HG03196 (cell line): ENCODE measurements around the gene GRID2IP.

Experiments
- ATAC-seq: cut with Tn5 transposase; IDR thresholded peaks from one replicate; pipeline ENCODE4 v1.9.1; 2021; ENCODE audit not compliant: unreplicated experiment

Gene GRID2IP

DNA sequence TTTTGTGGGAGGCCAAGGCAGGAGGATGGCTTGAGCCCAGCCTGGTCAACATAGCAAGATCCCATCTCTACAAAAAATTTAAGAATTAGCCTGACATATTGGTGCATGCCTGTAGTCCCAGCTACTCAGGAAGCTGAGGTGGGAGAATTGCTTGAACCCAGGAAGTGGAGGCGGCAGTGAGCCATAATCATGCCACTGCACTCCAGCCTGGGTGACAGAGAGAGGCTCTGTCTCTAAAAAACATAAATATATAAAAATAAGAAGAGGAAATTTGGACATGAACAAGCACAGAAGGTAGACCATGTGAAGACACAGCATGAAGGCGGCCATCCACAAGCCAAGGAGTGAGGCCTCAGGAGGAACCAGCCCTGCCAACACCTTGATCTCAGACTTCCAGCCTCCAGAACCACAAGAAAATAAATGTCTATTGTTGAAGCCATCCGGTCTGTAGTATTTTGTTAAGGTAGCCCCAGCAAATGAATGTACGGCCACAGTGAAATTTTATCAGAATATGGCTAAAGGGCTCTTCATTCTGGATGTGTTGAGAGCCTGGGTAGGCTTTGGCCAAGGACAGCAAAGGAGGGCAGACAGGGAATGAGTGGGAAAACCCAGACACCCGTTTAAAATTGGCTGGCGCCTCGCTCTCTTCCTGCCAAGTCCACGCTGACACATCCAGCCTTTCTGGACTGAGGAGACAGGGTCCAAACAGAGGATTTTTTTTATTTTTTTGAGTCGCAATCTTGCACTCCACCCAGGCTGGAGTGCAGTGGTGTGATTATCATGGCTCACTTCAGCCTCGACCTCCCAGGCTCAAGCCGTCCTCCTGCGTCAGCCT is 12.9 kb upstream of the GRID2IP start:
- no peak for ATAC-seq

DNA sequence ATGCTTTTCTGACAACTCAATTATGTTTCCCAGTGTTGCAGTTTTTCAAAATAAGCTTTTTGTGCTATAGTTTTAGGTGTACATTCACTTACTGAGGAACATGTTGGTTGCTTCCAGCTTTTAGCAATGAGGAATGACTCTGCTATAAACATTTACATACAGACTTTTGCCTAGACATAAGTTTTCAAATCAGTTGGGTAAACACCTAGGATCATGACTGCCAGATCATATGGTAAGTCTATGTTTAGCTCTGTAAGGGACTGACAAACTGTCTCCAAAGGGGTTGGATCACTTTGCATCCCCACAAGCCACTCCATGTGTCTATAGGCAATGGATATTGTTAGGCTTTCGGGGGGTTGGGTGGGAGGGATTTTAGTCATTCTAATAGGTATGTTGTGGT is 10.8 kb upstream of the GRID2IP start:
- ATAC-seq = no peak

DNA sequence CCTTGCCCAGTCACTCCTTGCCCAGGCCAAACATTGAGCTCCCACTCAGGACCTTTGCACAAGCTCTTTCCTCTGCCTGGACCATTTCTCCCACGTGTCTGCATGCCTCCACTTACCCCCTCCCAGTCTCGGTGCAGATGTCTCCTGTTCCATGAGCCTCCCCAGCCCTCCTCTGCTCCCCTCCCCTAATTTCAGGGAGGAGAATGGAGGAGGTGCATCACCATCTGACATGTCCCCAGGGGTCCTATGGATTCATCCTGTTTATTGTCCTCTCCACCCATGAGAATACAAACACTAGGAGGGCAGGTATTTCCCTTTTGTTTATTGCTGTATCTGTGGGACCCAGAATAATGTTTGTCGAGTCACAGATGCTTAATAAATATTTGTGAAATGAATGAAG is 8.6 kb upstream of the GRID2IP start:
- no peak for ATAC-seq

DNA sequence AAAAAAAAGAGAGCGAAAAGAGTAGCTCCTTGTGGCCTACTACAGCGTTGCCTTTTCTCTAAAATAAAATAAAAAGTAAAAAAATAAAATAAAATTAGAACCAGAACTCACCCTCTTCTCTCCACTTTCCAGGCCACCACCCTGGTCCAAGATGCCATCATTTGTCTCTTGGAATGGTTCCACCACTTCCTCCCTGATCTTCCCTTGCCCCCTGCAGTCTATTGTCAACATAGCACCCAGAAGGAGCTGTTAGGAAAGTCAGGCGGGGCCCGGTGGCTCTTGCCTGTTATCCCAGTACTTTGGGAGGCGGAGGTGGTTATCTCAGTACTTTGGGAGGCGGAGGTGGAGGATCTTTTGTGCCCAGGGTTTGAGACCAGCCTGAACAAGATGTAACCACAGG is 7.6 kb upstream of the GRID2IP start:
- no peak for ATAC-seq

DNA sequence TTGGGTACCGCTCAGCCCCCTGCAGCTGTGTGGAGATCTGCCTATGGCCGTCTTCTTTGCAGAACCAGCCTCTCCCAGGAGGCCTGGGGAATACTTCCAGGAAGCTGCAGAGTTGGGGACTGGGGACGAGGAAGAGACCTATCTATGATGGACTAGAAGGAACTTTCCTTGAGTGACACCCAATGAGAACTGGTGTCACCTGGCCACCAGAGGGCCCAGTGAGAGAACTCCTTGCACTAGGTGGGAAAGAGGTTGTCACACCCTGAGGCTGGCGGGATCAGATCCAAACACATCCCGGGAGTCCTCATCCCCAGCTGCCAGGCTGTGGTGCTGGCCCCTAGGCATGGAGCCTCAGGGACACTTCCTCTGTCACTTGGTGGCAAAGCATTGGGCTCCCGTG is 4.9 kb upstream of the GRID2IP start:
- ATAC-seq = no peak

DNA sequence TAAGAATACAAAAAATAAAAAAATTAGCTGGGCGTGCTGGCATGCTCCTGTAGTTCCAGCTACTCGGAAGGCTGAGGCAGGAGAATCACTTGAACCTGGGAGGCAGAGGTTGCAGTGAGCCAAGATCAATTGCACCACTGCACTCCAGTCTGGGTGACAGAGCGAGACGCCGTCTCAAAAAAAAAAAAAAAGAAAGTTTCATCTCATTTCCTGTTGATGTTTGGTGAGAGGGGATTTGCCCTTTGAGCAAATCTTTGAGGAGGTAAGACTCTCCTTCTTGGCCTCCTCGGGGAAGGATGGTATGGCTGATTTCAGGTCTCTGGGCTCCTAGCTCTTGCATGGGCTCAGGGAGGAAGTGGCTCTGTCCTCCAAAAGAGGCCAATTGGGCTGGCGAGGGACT is 3.6 kb upstream of the GRID2IP start:
- no peak for ATAC-seq

DNA sequence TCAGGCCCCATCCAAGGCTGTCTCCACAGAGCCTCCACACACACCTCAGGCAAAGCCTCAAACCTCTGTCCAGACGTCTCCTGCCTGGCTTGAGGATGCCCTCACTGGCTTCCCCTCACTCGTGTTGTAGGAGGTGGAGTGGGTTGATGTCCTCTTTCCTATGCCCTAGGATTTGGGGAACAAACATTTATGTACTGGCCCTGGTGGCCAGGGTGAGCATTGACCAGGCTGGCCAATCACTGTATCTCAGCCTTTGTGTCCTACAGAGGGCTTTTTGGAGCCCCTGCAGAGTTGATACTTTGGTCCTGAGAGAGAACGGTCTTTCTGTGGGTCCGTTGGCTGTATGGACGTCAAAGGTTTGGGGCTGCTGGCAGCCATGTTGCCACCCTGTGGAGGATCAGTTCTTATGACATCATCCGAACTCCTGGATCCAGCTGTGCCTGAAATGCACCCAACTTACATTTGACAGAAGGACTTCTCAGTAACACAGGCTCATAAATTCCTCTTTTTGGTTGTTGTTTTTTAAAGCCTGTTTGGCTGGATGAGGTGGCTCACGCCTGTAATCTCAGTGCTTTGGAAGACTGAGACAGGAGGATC is 2.3 kb upstream of the GRID2IP start:
- no peak for ATAC-seq

DNA sequence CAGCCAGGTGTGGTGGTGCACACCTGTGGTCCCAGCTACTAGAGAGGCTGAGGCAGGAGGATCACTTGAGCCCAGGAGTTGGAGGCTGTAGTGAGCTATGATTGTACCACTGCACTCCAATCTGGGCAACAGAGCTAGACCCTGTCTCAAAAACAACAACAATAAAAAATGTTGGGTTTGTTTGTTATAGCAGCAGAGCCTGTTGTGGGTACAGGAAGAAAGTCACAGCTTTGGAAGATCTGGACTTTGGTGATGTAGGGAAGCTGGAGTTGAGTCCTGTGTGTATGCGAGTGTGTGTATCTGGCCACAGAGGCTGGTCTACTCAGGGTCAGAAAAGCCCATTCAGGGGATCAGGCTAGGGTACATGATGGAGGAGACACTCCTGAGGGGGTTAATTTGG is 3.9 kb downstream of the GRID2IP start:
- no peak for ATAC-seq

DNA sequence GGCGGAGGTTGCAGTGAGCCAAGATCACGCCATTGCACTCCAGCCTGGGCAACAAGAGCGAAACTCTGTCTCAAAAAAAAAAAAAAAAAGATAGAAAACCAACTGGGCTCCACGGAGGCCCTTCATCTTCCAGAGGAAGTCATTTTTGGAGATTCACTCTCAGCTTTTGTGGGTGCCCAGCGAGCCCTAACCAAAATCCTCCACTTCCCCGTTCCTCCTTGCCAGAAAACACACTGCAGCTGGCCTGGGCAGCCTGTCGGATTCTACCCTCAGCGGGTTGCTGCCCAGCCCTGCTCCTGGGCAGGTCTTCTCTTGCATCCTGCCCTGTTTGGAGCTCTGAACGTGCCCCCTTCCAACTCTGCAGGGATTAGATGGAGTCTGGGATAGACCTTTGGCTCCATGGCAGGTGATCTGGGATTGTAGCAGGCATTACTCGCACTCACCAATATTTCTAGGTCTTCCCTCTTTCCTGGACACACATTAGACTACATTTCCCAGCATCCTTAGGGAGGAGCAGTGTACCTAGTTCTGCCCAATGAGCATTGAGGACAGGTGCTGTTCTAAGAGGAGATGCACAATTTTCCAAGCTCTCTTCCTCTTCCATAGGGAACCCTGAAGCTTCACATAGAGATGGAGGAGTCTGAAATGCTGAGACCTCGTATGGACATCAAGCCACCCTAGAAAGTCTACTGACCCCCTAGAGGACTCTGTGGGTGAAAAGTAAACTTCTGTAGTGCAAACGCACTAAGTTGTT is 4.6 kb downstream of the GRID2IP start:
- no peak for ATAC-seq

DNA sequence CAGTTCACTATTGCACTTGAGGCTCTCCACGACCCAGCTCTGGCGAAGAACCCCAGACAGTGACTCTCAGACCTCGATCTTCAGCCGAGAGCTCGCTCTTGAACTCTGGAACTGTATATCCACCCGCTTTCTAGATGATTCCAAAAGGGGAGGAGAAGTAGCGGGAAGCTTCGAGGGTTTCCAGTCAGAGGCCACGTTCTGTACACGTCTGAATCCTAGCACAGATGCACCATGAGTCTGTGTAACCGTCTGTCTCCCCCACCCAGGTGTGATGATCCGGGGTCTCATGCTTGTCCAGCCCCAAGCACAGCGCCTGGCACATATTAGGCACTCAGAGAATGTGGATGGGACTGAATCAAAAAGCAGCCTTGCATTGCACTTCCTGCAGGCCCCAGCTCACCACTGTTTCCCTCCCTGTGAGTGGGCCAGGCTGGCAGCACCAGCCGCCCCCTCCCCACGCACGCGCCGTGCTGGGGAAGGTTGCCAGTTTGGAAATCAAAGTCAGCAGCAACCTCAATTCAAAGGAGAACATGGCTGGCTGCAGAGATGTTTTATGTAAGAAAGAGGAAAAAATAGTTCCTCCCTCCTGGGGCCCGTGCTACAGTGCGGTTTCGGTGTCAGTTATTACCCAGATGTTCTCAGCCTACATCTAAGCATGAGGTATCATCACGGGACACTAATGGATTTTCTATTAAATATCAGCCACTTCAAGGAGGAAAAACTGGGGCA is 5.7 kb downstream of the GRID2IP start:
- no peak for ATAC-seq

DNA sequence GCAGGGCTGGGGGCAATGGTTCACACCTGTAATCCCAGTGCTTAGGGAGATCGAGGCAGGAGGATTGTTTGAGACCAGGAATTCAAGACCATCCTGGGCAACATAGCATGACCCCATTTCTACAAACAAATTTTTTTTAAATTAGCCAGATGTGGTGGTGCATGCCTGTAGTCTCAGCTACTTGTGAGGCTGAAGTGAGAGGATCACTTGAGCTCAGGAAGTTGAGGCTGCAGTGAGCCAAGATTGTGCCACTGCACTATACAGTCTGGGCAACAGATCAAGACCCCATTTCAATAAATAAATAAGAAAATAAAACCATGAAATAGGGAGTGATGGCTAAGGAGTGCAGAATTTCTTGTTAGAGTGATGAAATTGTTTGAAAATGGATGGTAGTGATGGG is 8.9 kb downstream of the GRID2IP start:
- ATAC-seq = no peak

DNA sequence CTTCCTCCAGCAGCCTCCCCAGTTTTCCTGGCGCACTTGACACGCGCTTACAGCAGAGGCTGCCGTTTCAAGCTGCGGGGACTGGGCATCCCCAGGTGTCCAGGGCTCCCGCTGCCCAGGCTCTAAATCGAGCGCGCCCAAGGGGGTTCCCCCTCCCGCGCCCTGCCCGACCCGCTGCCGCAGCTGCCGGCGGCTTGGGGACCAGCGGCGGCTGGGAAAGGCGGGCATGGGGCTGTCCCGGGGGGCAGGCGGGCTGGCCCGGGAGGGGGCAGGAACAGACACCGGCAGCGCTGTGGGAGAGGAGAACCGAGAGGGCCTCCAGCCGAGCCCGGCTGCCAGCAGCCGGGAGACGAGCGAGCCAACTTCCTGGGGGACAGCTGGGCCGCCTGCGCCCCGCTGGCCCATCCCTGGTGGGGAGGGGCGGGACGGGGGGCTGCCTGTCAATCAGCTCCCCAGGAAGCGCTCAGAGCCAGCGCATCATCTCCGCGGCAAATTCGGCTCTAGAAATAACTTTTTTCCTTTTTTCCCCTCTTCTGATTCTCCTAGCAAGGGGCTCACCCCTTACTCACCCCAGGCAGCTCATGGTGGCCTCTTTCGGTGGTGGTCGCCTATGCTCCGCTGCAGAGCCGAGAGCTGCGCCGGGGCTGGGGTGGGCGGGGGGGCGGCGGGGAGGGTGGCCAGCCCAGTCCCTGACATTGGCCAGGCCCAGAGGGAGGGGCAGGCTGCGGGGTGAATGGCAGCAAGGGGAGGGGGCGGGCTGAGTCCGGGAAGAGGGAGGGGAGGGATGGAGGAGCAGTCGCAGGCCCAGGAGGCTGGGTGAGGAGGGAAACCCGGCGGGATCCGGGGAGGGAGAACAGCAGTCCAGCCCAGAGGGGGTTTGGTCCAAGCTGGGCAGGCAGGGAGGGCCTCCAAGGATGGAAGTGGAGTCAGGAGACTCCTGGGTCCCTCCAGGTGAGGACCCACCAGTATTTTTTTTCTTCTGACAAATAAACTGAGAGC is 14.7 kb downstream of the GRID2IP start:
- no peak for ATAC-seq

DNA sequence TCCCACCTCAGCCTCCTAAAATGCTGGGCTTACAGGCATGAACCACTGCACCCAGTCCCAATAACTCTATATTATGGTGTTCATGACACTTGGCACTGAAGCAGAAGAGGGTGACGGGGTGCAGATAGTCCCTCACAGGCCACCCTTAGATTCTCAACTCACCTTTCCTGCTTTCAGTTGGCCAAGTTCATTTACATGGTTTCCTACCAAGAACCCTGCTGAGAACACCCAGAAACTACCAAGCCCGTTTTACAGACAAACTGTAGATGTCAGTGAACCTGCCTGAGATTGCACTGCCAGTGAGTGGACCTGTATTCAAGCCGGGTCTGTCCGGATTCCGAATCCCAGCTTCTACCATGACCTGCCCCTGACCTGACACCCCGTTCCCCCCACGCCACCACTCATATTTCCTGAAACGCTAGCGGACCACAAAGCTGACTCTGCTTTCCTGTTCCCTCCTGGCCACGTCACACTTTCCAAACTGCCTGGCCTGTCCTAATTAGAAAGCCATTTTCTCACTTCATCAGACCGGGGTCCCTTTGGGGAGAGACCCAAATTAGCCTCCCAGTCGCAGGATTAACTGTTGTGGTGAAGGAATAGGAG is 17.3 kb downstream of the GRID2IP start:
- ATAC-seq = no peak

DNA sequence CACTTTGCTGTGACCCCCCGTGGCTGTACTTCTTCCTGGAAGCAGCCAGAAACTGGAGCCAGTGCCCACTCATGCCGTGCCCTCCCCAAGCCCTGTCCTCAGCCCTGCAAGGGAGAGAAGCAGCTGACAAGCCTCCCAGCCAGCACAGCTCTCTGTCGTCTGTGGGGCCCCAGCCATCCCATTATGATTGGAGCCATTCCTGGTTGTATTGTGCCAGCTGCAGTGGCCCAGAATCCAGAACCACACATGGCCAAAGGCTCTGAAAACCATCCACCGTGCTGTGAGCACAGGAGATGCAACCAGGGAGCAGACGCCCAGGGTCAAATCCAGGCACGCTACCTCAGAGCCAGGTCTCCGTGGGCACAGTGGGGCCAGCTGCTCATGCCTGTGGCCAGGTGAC is 18.7 kb downstream of the GRID2IP start:
- no peak for ATAC-seq

DNA sequence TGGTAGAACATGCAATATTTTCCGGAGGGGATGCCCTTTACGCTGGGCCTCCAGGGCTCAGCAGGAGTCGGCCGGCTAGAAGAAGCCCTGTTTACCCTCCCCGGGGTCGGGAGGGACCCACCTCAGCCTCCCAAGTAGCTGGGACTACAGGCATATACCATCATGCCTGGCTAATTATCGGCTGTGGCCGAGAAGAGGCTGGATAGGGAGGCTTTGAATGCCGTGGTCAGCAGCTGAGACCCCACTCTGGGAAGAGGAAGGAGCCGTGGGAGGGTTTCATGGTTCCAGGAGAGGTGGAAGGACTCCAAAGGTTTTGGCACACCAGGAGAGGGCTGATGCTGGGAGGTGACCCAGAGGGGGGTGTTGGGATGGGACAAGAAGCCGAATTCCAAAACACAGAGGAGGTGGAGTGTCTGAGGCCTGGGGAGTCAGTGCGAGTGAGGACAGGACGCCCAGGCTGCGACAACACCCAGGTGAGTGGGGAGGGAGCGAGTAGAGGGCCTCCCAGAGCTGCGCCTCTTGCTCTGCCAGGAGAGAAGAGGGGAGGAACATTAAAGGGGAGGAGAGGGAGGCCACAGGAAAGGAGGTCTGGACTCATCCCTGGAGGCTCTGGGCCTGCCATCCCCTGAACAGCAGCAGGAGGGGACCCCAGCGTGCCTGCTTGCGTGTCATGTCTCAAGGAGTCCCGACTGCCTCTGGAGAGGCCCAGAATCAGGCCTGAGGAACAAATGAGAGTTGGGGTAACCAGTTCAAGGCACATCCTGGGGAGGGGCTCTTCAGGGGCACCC is 19.6 kb downstream of the GRID2IP start:
- ATAC-seq = no peak

DNA sequence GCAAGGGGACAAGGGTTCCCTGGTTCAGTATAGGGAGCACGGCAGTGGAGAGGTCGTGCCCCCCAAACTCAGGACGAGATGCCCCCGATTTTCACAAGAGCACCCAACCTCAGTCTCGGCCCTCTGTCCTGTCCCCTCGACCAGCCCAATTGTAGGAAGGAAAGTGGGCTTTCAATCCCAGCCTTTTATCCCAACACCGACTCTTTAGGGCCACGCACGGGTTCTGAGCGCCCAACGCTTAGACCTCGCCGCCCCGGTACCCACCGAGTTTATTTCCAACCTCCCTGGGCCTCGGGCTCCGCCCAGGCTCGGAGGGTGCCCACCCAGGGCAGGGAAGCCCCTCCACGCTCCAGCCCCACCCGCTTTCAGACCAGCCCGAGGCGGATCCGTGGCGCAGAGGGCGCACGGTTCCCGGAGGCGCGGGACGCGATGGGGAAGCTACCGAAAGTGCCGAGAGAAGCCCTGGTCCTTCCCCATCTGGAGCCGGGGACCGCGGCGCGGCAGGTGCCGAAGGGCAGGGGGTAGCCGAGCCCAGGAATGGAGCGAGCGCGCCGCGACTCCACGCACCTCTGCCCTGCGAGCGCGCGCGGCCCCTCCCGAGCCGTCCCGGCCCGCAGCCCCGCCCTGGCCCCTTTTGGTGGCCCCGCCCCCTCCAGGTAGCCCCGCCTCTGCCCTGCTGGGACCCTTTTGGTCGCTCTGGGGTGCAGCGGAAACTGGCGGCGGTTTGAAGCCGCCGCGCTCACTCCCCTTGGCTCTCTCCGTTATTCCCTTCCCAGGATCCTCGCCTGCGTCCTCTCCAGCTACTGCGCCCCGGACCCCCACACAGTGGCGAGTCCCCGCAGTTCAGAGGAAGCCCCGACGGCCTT is 20.4 kb downstream of the GRID2IP start:
- no peak for ATAC-seq

DNA sequence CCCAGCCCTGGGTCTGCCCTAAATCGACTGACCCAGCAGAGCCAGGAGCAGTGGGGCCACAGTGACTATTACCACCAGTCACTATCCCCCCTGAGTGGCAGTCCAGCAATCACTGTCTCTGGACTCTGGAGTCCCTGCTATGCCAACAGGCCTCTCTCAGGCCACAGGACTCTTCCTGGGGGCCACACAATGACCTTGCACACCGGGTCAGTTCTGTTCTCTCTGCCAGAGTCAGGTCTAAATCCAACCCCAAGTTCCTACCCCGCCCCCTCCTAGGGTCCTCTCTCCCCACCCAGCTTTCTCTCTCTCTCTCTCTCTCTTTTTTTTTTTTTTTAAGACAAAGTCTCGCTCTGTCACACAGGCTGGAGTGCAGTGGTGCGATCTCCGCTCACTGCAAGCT is 21.6 kb downstream of the GRID2IP start:
- no peak for ATAC-seq
